ENCODE data around the gene RFTN1. TPM values are rescaled to one million over a fixed set of nuclear protein-coding genes. Genes with fewer than 3 reads are reported as not detected.

RFTN1 gene
- total RNA-seq, 1 donor from 2014 or later = 26.8 TPM

- ATAC-seq (no peak), DNase-seq (ENCODE audit: missing footprints) (no peak)
- intact Hi-C loops (cut with DNase I) = loop anchor here (5.0 kb wide), 1 partner anchor 83 kb away; the partner anchor contains the start of gene RFTN1
These were observed 84.4 kb downstream of the RFTN1 start for GRCh38 chr3:16429086-16429485.

GRCh38 chr3:16428612-16429011 lies 84.9 kb downstream of the RFTN1 start:
- ATAC-seq (no peak), DNase-seq (ENCODE audit: missing footprints) (no peak)
- intact Hi-C loops (cut with DNase I) = loop anchor here (5.0 kb wide), 1 partner anchor 84 kb away; the partner anchor contains the start of gene RFTN1

- peak; percentile 95 for ATAC-seq
- no peak for DNase-seq (ENCODE audit: missing footprints)
- intact Hi-C loops (cut with DNase I) = loop anchor here (5.0 kb wide), 1 partner anchor 85 kb away; the partner anchor contains the start of gene RFTN1
These were observed 86.2 kb downstream of the RFTN1 start for GRCh38 chr3:16427103-16427965.

- intact Hi-C loops (cut with DNase I) = loop anchor here (5.0 kb wide), 1 partner anchor 86 kb away; the partner anchor contains the start of gene RFTN1
- ATAC-seq = no peak
These were observed 86.8 kb downstream of the RFTN1 start for GRCh38 chr3:16426665-16427064.

GRCh38 chr3:16426029-16426400 lies 87.5 kb downstream of the RFTN1 start:
- intact Hi-C loops (cut with DNase I) = loop anchor here (5.0 kb wide), 1 partner anchor 86 kb away; the partner anchor contains the start of gene RFTN1
- DNase-seq (ENCODE audit: missing footprints) (no peak), ATAC-seq (no peak)

More at GRCh38 chr3:16426665-16427064, 86.8 kb downstream of the RFTN1 start:
- DNase-seq (ENCODE audit: missing footprints) = no peak

GRCh38 chr3:16425398-16426028 lies 88.0 kb downstream of the RFTN1 start:
- intact Hi-C loops (cut with DNase I) = loop anchor here (5.0 kb wide), 1 partner anchor 87 kb away; the partner anchor contains the start of gene RFTN1
- ATAC-seq (no peak), DNase-seq (ENCODE audit: missing footprints) (no peak)

- DNase-seq (ENCODE audit: missing footprints) (no peak), ATAC-seq (no peak)
- intact Hi-C loops (cut with DNase I) = no loop called here
These were observed 89.4 kb downstream of the RFTN1 start for GRCh38 chr3:16423947-16424673.

- intact Hi-C loops (cut with DNase I) = no loop called here
- DNase-seq (ENCODE audit: missing footprints) (no peak), ATAC-seq (no peak)
These were observed 90.2 kb downstream of the RFTN1 start for GRCh38 chr3:16423298-16423697.

- intact Hi-C loops (cut with DNase I) = no loop called here
- no peak for DNase-seq (ENCODE audit: missing footprints)
- ATAC-seq = peak; percentile 29
These were observed 93.8 kb downstream of the RFTN1 start for GRCh38 chr3:16419640-16420241.

GRCh38 chr3:16417945-16418739 lies 95.4 kb downstream of the RFTN1 start:
- intact Hi-C loops (cut with DNase I) = no loop called here
- DNase-seq (ENCODE audit: missing footprints) (no peak), ATAC-seq (no peak)

- intact Hi-C loops (cut with DNase I) = no loop called here
- ATAC-seq = no peak
- DNase-seq (ENCODE audit: missing footprints) = no peak
These were observed 97.5 kb downstream of the RFTN1 start for GRCh38 chr3:16415911-16416476.

- ATAC-seq (no peak), DNase-seq (ENCODE audit: missing footprints) (no peak)
- intact Hi-C loops (cut with DNase I) = no loop called here
These were observed 100.2 kb downstream of the RFTN1 start for GRCh38 chr3:16413321-16413720.

GRCh38 chr3:16412192-16412800 lies 101.2 kb downstream of the RFTN1 start:
- DNase-seq (ENCODE audit: missing footprints) = no peak
- no peak for ATAC-seq
- intact Hi-C loops (cut with DNase I) = no loop called here

- ATAC-seq (no peak), DNase-seq (ENCODE audit: missing footprints) (no peak)
- intact Hi-C loops (cut with DNase I) = no loop called here
These were observed 102.1 kb downstream of the RFTN1 start for GRCh38 chr3:16411441-16411840.

- intact Hi-C loops (cut with DNase I) = no loop called here
- DNase-seq (ENCODE audit: missing footprints) = no peak
These were observed 102.8 kb downstream of the RFTN1 start for GRCh38 chr3:16410659-16411058.

GRCh38 chr3:16409032-16409431 lies 104.5 kb downstream of the RFTN1 start:
- DNase-seq (ENCODE audit: missing footprints) = no peak
- no peak for ATAC-seq
- intact Hi-C loops (cut with DNase I) = no loop called here

More at GRCh38 chr3:16410659-16411058, 102.8 kb downstream of the RFTN1 start:
- ATAC-seq = no peak

- ATAC-seq (no peak), DNase-seq (ENCODE audit: missing footprints) (no peak)
- intact Hi-C loops (cut with DNase I) = no loop called here
These were observed 106.1 kb downstream of the RFTN1 start for GRCh38 chr3:16407366-16407765.

All from Right ventricle myocardium inferior (tissue), 1 donor.